Cortex of kidney (tissue), 1 donor: ENCODE measurements around the gene F7.
"Not testable (repeated sequence)": the region's sequence is repeated elsewhere in the genome, so short reads cannot be mapped to it uniquely, and the experiment has no call there.

Source experiments
- DNase-seq: peaks from one replicate; lab custom pipeline; 2025; lab: John Stamatoyannopoulos, UW

The F7 gene

GRCh38 chr13:113105032-113105920 is at the start of gene F7:
Gene F7 (plus strand): TSS chr13:113105791. CDS start chr13:113105842, 51 bp downstream.
- no peak for DNase-seq

DNA sequence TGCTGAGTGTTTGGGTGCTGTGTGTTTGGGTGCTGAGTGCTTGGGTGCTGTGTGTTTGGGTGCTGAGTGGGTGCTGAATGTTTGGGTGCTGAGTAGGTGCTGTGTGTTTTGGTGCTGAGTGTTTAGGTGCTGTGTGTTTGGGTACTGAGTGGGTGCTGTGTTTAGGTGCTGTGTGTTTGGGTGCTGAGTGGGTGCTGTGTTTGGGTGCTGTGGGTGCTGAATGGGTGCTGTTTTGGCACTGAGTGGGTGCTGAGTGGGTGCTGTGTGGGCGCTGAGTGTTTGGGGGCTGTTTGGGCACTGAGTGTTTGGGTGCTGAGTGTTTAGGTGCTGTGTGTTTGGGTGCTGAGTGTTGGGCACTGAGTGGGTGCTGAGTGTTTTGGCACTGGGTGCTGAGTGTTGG is 48.5 kb upstream of the F7 start:
- no peak for DNase-seq

DNA sequence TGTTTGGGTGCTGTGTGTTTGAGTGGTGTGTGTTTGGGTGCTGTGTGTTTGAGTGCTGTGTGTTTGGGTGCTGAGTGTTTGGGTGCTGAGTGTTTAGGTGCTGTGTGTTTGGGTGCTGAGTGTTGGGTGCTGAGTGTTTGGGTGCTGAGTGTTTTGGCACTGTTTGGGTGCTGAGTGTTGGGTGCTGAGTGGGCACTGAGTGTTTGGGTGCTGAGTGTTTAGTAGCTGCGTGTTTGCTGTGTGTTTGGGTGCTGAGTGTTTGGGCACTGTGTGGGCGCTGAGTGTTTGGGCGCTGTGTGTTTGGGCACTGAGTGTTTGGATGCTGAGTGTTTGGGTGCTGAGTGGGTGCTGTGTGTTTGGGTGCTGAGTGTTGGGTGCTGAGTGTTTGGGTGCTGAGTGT is 48.0 kb upstream of the F7 start:
- not testable (repeated sequence) for DNase-seq

DNA sequence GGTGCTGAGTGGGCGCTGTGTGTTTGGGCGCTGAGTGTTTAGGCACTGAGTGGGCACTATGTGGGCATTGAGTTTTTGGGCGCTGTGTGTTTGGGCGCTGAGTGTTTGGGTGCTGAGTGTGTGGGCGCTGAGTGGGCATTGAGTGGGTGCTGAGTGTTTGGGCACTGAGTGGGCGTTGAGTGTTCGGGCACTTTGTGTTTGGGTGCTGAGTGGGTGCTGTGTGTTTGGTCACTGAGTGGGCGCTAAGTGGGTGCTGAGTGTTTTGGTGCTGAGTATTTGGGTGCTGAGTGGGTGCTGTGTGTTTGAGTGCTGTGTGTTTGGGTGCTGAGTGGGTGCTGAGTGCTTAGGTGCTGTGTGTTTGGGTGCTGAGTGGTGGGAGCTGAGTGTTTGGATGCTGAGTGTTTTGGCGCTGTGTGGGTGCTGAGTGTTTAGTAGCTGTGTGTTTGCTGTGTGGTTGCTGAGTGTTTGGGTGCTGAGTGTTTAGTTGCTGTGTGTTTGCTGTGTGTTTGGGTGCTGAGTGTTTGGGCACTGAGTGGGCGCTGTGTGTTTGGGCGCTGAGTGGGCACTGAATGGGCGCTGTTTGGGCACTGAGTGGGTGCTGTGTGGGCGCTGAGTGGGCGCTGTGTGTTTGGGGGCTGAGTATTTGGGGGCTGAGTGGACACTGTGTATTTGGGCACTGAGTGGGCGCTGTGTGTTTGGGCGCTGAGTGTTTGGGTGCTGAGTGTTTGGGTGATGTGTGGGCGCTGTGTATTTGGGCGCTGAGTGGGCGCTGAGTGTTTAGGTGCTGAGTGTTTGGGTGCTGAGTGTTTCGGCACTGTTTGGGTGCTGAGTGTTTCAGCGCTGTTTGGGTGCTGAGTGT is 47.2 kb upstream of the F7 start:
- no peak for DNase-seq

DNA sequence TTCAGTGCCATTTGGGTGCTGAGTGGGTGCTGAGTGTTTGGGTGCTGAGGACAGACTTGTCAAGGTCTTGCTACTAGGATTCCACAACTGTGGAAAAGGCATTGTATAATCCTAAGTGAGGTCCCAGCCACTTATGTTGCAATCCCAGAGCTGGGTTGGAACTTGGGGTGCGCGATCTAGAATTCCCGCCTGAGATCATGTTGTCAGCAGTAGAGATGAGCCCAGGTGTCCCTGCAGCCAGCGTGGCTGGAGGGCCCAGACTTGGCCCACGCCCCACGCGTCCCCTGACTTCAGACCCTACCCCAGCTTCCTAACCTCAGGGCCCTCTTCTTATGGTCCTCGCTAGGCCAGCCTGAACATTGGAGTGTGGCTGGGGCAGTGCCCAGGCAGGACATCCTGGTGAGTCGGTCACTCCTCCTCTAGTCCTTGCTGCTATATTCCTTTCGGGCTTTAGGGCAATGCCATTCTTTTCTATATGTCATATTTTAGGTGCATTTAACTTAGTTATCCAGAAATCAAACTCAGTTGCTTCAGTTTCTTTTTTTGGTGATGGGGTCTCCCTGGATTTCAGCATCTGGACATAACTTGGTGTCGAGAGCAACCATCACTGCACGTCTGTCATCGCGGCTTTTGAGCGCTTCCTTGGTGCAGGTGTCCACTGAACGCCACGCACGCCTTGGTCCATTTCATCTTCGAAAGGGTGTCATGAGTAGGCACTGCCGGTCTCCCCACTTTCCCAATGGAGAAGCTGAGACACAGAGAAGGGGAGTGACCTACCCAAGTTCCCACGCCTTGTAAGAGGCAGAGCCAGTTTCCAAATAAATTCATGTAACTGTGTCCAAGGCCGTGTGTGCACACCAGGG is 46.4 kb upstream of the F7 start:
- DNase-seq, result no peak

DNA sequence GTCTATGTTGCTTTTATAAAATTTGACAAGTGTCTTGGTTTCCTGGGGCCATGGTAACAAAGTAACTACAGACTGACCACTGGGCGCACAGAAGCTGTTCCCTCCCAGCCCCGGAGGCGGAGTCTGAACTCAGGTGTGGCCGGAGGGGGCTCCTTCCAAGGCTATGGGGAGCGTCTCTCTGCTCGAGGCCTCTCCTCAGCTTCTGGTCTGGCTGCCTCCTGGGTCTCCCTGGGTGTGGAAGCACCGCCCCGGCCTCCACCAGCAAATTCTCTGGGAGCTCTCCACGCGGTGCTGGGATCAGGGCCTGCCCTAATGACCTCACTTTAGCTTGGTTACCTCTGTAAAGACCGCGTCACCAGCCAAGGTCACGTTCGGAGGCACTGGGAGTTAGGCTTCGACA is 45.7 kb upstream of the F7 start:
- DNase-seq, result no peak

- DNase-seq, result no peak
Observed at GRCh38 chr13:113060557-113061270, 44.9 kb upstream of the F7 start.

- DNase-seq, result no peak
Observed at GRCh38 chr13:113061271-113061625, 44.3 kb upstream of the F7 start.

GRCh38 chr13:113061796-113062425 is 43.7 kb upstream of the F7 start:
- no peak for DNase-seq

GRCh38 chr13:113062691-113063090 is 42.9 kb upstream of the F7 start:
- DNase-seq, result no peak

GRCh38 chr13:113063091-113063491 is 42.5 kb upstream of the F7 start:
- no peak for DNase-seq

GRCh38 chr13:113064000-113064533 is 41.5 kb upstream of the F7 start:
- no peak for DNase-seq

DNA sequence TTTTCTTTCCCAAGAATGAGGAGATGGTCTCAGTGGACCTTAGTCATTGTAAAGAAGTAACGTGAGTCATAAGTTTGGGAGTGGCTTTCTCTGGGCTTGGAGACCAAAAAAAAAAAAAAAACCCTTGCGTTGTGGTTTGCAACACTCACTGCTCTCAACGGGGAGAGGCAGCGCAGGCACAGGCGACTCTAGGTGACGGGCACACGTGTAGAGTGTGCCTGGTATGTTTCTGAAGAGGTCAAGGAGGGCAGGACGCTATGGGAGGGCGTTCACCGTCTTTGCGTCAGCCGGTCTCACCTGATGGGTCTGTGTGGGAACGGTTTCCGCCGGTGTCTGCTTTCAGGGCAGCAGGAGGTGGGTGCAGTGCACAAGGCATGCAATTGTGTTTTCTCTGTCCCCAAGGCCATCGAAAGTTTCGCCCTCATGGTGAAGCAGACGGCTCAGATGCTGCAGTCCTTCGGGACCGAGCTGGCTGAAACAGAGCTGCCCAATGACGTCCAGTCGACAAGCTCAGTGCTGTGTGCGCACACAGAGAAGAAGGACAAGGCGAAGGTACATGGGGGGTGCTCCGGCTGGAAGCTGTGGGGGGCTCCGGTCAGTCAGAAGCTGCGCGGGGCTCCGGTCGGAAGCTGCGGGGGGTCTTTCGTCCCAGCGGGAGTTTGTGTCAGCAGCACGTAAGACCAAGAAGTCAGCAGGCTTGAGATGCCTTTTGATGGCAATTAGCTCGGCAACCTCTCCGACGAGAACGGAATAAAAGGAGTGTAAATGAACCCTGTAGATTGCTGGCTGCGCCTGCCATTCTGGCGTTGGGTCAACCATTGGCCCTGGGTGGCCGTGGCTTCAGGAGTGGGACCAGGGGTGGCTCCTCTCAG is 40.8 kb upstream of the F7 start:
- no peak for DNase-seq

- DNase-seq, result no peak
Observed at GRCh38 chr13:113065406-113066141, 40.0 kb upstream of the F7 start.

GRCh38 chr13:113066142-113066455 is 39.5 kb upstream of the F7 start:
- no peak for DNase-seq

DNA sequence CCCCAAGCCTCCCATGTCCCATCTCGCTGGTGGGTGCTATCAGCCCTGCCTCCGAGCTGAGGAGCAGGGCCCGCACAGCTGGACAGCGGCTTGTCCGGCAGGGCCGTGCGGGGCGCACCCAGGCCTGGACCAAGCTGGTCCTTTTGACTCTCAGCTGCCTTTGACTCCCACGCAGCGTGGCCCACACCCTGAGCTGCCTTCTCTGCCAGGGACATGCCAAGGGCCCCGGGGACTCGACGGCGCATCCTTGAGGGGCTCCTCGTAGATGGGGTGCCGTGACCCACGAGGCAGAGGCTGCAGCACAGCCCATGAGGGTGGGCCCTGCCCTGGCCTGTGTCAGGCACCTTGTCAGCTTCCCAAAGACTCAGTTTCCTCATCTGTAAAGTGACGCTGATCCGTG is 38.8 kb upstream of the F7 start:
- DNase-seq, result no peak

DNA sequence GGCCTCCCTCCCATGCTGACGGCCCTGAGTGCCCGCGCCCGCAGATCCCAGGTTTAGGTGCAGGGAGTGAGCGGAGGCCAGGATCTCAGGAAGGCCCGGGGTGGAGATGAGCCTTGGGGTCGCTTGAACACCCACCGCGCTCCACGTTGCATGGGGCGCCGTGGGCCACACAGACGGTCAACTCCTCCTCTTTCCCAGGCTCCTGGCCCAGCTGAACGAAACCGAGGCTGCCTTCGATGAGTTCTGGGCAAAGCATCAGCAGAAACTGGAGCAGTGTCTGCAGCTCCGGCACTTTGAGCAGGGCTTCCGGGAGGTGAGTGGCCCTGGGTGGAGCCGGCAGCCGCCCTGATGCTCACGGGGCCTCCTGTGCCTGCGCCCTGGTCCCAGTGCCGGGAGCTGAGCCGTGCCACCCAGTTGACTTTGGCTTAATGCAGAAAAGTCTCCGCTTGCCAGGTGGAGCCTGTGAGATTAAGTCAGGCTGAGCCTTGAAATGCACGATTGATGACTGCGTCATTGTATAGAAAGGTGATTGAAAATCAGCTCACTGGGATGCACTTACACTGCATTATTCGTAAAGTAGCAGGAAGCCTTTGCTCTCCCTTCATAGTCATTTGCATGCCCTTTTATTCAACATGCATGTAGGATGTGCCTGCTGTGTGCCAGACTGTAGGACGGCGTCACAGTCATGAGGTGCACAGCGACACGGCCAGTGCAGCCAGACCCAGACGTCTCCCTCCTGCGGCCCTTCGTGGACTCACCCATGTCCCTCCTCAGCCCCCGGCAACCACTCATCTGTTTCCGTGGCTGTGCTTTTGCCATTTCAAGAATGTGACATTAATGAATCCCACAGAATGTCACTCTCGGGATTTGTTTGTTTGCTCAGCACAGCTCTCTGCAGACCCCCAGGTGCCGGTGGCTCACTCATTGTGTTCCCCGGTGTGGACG is 35.5 kb upstream of the F7 start:
- DNase-seq, result no peak

GRCh38 chr13:113070855-113071254 is 34.7 kb upstream of the F7 start:
- no peak for DNase-seq
